ENCODE data around the gene OBP2A.

GRCh38 chr9:135588371-135588770 lies 42.4 kb downstream of the OBP2A start:
- no peak for TF ChIP-seq CTCF (conservative IDR thresholded peaks at IDR 0.05 in 1 of 2, IDR thresholded peaks at IDR 0.05 in 1 of 2; ENCODE audit: low read depth in 1 of 2, low read length in 2 of 2)
- TF ChIP-seq EZH2 (IDR thresholded peaks at IDR 0.05; ENCODE audit: low read length, missing control alignments) = no peak

All from fibroblast of lung (primary cell).